HG02642 (cell line): ENCODE results near the gene RFLNA.
A peak's percentile ranks its signal among the peaks of the same experiment; 100 is the strongest.

Experiments used
- ATAC-seq: cut with Tn5 transposase; IDR thresholded peaks from one replicate; pipeline ENCODE4 v1.9.1; 2021; ENCODE audit warnings: mild to moderate bottlenecking; ENCODE audit not compliant: unreplicated experiment, poor library complexity

The RFLNA gene

GRCh38 chr12:124294780-124295341 lies at the start of gene RFLNA:
Gene RFLNA (plus strand): TSS chr12:124295093. CDS start chr12:124295430, 337 bp downstream.
- no peak for ATAC-seq

- ATAC-seq, result no peak
Measured at GRCh38 chr12:124247331-124247730, 47.6 kb upstream of the RFLNA start.

DNA sequence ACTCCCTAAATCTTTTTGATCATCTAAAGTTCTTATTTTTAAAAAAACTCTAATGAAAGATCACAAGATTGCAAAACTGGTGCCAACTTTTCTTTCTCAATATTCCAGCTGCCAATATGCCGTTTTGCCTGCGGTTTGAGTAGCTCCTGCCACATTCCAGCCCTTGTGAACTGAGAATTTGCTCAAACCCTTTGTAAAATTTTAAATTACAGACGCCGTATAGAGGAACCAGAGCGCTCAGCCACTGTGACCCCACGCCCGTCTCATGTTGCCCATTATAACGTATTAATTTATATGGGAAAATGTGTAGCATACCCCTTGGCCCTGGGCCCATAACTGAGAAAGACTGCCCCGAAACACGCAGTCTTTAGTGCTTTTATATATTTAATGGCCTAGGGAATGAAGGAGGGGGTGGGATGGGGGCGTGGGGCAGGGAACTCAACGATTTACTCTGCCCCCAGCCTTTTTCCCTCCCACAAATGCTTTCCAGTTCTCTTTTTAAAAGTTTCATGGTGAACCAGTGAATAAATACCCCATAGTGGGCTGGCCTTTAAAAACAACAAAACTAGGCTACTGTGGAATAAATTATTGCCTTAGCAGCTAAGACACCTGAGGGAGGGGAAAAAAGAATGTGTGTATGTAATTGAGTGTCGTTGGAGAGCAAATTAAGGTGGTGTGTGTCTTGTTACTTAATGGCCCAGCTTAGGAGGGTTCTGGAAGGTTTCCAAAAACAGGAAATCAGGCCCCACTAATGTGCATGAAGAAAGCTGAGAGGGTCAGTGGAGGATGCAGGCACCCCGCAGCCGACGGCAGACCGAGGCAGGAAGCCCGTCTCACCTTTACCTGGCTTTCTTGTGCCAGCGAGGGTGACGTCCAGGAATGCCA lies 45.7 kb upstream of the RFLNA start:
- no peak for ATAC-seq

GRCh38 chr12:124251186-124251585 lies 43.7 kb upstream of the RFLNA start:
- ATAC-seq, result no peak

DNA sequence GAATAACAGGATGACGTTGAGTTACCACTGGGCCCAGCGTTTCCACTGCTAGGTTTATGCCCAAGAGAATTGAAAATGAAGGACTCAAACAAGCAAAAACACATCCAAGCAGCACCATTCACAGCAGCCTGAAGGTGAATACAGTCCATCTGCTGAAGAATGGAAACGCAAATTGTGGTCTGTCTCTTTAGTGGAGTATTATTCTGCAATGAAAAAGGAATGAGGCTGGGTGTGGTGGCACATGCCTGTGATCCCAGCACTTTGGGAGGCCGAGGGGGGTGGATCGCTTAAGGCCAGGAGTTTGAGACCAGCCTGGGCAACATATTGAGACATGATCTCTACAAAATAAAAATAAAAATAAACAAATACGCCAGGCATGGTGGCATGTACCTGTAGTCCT lies 41.9 kb upstream of the RFLNA start:
- ATAC-seq, result no peak

DNA sequence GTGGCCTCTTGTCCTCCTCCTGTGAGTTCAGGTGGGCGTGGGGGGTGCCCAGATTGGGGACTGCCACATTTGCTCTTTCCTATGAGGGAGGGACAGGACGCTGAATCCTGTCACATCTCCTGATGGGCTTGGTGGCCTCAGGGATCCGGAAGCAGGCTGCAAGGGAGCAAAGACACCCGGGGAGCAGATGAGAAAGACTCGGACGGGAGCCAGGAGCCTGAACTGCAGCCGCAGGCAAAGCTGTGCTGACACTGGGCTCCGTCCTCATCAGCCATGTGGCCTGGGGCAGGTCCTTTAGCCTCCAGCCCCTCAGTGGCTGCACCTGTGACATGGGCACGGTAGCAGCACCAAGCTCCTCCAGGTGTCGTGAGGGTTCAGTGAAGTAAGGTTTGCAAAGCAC lies 40.8 kb upstream of the RFLNA start:
- no peak for ATAC-seq

GRCh38 chr12:124259154-124260066 lies 35.5 kb upstream of the RFLNA start:
- no peak for ATAC-seq

GRCh38 chr12:124261885-124262284 lies 33.0 kb upstream of the RFLNA start:
- no peak for ATAC-seq

DNA sequence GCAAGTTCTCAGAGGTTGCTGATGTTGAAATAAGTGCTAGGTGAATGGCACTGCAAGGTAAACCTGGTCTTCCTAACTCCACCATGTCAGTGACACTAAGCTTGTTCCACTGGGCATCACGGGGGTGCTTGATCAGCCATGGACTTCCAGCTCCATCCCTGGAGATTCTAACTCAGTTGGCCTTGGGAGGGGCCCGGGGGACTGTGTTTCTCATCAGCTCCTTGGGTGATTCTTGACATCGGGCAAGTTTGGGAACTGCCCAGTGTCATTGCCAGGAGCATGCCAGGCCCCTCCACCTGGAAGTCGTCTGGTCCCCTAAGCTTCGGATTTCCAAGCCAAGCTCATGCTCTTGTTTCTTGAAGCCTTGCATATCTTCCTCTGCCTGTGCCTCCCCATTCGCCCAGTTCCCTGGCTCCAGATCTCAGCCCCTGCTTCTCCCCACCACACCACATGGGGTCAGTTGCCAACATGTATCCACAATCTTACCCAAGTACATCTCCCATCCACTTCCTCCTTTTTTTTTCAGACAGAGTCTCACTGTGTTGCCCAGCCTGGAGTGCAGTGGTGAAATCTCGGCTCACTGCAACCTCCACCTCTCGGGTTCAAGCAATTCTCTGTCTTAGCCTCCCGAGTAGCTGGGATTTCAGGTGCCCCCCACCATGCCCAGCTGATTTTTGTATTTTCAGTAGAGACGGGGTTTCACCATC lies 30.7 kb upstream of the RFLNA start:
- no peak for ATAC-seq

- no peak for ATAC-seq
Measured at GRCh38 chr12:124264879-124265278, 30.0 kb upstream of the RFLNA start.

GRCh38 chr12:124267205-124267778 lies 27.6 kb upstream of the RFLNA start:
- no peak for ATAC-seq

DNA sequence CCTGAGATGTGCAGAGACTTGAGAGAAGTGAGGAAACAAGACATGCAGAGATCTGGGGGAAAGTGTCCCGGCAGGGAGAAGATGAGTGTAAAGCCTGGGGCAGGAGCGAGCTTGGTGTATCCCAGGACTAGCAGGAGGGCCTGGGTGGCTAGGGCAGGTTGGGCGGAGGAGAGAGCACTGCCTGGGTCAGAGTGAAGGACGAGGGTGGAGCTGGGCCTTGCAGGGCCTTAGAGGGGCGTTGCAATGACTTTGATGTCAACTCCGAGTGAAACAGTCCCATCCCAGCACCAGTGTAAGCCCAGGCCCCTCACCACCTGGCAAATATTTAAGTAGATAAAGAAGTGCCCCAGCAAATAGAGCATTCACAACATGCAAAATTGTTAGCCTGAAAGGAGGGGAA lies 24.2 kb upstream of the RFLNA start:
- no peak for ATAC-seq

GRCh38 chr12:124273630-124274029 lies 21.3 kb upstream of the RFLNA start:
- ATAC-seq, result peak; percentile 65

DNA sequence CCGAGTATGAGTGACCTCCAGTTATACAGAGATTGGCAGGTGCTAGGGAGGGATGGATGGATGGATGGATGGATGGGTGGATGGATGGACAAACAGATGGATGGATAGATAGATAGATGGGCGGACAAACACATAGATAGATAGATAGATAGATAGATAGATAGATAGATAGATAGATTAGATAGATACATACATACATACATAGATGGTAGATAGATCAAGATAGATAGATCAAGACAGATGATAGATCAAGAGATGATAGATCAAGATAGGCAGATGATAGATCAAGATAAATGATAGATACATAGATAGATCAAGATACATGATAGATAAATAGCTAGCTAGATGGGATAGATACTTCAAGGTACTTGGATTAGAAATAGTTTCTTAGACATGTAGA lies 18.6 kb upstream of the RFLNA start:
- ATAC-seq, result no peak

DNA sequence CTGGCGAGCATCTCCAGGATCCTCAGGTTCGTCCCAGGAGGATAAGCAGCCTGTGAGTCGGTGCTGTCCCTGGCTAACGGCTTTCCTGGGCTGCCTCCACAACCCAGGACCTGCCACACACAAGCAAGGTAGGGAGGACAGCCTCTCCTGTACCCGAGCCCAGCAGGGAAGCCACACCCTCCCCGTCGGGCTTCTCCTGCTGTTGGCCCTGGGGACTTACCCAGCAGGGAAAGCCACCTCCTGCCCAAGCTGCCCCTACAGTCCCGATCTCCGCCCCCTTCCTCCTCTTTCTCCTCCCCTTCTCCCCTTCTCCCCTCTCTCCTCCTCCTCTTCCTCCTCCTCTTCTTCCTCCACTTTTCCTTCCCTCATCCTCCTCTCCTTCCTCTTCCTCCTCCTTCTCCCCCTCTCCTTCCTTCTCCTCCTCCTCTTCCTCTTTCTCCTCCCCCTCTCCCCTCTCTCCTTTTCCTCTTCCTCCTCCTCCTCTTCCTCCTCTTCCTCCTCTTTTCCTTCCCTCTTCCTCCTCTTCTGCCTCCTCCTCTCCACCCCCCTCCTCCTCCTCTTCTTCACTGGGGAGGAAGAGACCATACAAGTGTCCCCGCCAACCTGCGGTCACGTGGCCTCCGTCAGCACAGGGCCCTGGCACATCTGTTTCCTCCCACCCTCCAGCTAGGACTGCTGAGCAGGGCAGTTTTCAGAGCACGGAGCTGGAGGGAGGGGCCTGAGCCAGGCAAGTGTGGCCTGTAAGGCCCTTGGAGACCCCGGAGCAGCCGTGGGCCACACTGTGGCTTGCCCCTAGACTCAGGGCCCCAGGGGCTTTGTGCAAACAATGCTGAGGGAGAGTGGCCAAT lies 17.3 kb upstream of the RFLNA start:
- no peak for ATAC-seq

DNA sequence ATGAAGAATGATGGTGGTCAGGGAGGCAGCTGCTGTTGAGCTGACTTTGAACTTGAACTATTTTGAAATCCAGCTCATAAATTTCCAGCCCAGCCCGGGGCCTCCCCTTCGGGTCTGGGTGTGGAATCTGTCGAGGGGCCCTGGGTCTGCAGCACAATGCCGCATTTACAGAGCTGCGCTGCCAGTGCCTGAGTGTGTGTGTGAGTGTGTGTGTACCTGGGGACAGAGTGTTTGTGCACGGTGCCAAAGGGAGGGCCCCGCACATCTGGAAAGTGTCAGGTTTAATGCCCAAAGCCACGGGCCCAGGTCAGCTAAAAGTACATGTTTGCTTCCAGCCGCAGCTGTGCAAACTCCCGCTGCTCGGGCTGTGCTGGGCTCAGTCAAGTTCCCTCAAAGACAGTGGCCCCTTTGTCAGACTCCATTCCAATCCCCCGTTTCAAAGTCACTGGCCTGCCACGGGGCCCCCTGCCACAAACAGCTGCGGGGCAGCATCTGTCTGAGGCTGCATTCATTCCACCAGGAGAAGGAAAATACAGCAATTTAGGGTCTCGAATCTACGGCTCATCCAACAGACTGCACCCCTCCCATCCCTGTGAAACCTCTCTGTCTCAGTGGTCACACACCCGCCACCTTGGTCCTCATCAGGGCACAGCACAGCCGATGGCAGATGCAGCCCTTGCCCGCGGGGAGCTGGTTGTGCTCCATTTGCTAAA lies 16.3 kb upstream of the RFLNA start:
- no peak for ATAC-seq

DNA sequence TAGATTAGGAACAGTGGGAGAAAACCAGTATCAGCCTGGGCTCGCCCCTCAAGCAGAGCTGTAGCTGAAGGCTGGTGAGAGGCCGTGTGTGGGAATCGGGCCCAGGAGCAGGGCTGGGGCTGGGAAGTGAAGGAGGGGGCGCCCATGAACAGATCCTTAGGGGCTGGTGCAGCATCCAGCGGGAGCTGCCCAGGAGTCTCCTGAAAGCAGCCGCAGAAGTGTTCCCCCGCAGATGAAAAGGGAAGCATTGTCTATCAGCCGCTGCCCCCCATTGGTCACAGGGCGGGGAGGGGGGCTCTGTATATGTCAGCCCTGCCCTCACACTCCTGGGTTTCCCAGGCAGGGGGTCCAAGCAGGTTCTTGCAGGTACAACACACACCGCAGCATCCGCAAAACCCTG lies 15.6 kb upstream of the RFLNA start:
- ATAC-seq, result no peak

DNA sequence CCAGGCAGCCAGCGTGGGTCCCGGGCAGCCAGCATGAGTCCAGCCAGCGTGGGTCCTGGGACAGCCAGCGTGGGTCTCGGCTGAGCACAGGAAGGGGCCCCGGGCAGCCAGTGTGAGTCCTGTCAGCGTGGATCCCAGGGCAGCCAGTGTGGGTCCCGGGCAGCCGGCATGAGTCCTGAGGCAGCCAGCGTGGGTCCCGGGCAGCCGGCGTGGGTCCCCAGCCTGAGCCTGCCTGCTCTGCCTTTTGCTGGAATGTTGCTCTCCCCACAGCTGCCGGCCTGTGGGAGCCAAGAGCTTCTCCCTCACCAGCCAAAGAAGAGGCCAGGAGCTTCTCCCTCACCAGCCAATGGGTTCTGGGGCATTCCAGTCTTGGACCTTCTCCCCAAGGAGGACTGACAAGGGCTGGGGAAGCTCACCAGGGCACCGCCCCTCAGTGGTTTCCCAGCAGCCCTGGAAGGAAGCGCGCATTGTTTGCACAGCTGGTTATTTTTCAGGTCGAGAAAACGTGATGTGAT lies 15.0 kb upstream of the RFLNA start:
- ATAC-seq, result no peak
